GM23338 (cell line): Measurements from ENCODE around the gene RNF32. TPM values are rescaled to one million over a fixed set of nuclear protein-coding genes. Genes with fewer than 3 reads are reported as not detected.

ENCODE experiments used
- ATAC-seq: fragments of 200-7000 bp; cut with Tn5 transposase; 3 replicates; pipeline ENCODE4 v1.9.1; 2020
- DNase-seq: peaks from one replicate; pipeline ENCODE4 v3.0.0-alpha.2; 2015; ENCODE audit warnings: low spot score
- H2AFZ ChIP-seq: fragments of 200-600 bp; sonication (generic); 2 replicates; pipeline ENCODE4 v1.8.0; 2016; ENCODE audit warnings: antibody characterized with exemption, mild to moderate bottlenecking, moderate library complexity
- H3F3A ChIP-seq: fragments of 200-600 bp; sonication (generic); replicated peaks from 2 replicates; pipeline ENCODE4 v1.8.0; 2017; ENCODE audit warnings: antibody characterized with exemption, mixed run types, low read depth
- H3K27ac ChIP-seq: fragments of 200-600 bp; sonication (generic); 2 replicates; pipeline ENCODE4 v1.6.1; 2016; ENCODE audit warnings: low read depth
- H3K27me3 ChIP-seq: fragments of 200-600 bp; sonication (generic); 2 replicates; pipeline ENCODE4 v1.8.0; 2016; ENCODE audit warnings: mild to moderate bottlenecking, mixed run types, moderate library complexity; ENCODE audit not compliant: insufficient read depth
- H3K36me3 ChIP-seq: fragments of 200-600 bp; sonication (generic); 2 replicates; pipeline ENCODE4 v1.8.0; 2016; ENCODE audit warnings: mild to moderate bottlenecking; ENCODE audit not compliant: insufficient read depth
- H3K4me1 ChIP-seq: fragments of 200-600 bp; sonication (generic); 2 replicates; pipeline ENCODE4 v1.8.0; 2016; ENCODE audit warnings: mild to moderate bottlenecking, moderate library complexity; ENCODE audit not compliant: insufficient read depth
- H3K4me2 ChIP-seq: fragments of 200-600 bp; sonication (generic); 2 replicates; pipeline ENCODE4 v1.7.1; 2017; ENCODE audit warnings: mixed run types
- H3K4me3 ChIP-seq: fragments of 200-600 bp; sonication (generic); 2 replicates; pipeline ENCODE4 v1.6.1; 2016; ENCODE audit warnings: mixed run types
- H3K79me2 ChIP-seq: fragments of 200-600 bp; sonication (generic); replicated peaks from 2 replicates; pipeline ENCODE4 v1.8.0; 2017; ENCODE audit warnings: mild to moderate bottlenecking; ENCODE audit not compliant: insufficient read depth
- H3K9me2 ChIP-seq: fragments of 200-600 bp; sonication (generic); 2 replicates; pipeline ENCODE4 v1.8.0; 2017; ENCODE audit not compliant: insufficient read depth
- H4K20me1 ChIP-seq: fragments of 200-600 bp; sonication (generic); replicated peaks from 2 replicates; pipeline ENCODE4 v1.8.0; 2017; ENCODE audit warnings: mild to moderate bottlenecking; ENCODE audit not compliant: insufficient read depth
- H3K27ac Mint-ChIP-seq: 2 replicates; pipeline ENCODE4 v1.8.0; 2020; ENCODE audit warnings: inconsistent platforms, mild to moderate bottlenecking, moderate library complexity, mixed read lengths
- H3K27me3 Mint-ChIP-seq: 3 replicates; pipeline ENCODE4 v1.8.0; 2022; ENCODE audit warnings: low read depth, mild to moderate bottlenecking, moderate library complexity, mixed read lengths, inconsistent platforms; ENCODE audit not compliant: insufficient read depth, poor library complexity
- H3K36me3 Mint-ChIP-seq: 3 replicates; pipeline ENCODE4 v1.8.0; 2021; ENCODE audit warnings: low read depth, mild to moderate bottlenecking, inconsistent platforms, moderate library complexity, mixed read lengths
- H3K4me1 Mint-ChIP-seq: 3 replicates; pipeline ENCODE4 v1.8.0; 2020; ENCODE audit warnings: mild to moderate bottlenecking, inconsistent platforms, mixed read lengths
- H3K4me3 Mint-ChIP-seq: 3 replicates; pipeline ENCODE4 v1.8.0; 2021; ENCODE audit warnings: moderate library complexity, mild to moderate bottlenecking, inconsistent platforms, mixed read lengths
- H3K9me3 Mint-ChIP-seq: 3 replicates; pipeline ENCODE4 v1.8.0; 2020; ENCODE audit warnings: moderate library complexity, mild to moderate bottlenecking, inconsistent platforms, mixed read lengths
- CREB1 ChIP-seq: fragments of 250-450 bp; sonication (Bioruptor Pico); IDR thresholded peaks from 2 replicates; pipeline ENCODE4 v1.5.0; 2020; ENCODE audit warnings: low read depth, mild to moderate bottlenecking, moderate library complexity
- EZH2 ChIP-seq: fragments of 200-600 bp; sonication (generic); IDR thresholded peaks from one replicate; pipeline ENCODE4 v1.8.0; 2017; ENCODE audit warnings: antibody characterized with exemption, mild to moderate bottlenecking, low read depth; ENCODE audit not compliant: unreplicated experiment
- EZH2phosphoT487 ChIP-seq: fragments of 200-600 bp; sonication (generic); IDR thresholded peaks from one replicate; pipeline ENCODE4 v1.8.1; 2018; ENCODE audit warnings: antibody characterized with exemption; ENCODE audit not compliant: unreplicated experiment
- JUNB ChIP-seq: IDR thresholded peaks from one replicate; pipeline ENCODE4 v1.6.1; 2016; ENCODE audit warnings: antibody characterized with exemption; ENCODE audit not compliant: unreplicated experiment
- NANOG ChIP-seq: IDR thresholded peaks from 2 replicates; pipeline ENCODE4 v1.6.1; 2016; ENCODE audit warnings: antibody characterized with exemption, borderline replicate concordance
- POLR2AphosphoS5 ChIP-seq: IDR thresholded peaks from 2 replicates; pipeline ENCODE4 v1.6.1; 2016; ENCODE audit warnings: antibody characterized with exemption, low read depth
- REST ChIP-seq: IDR thresholded peaks from one replicate; pipeline ENCODE4 v1.6.1; 2018; ENCODE audit warnings: antibody characterized with exemption; ENCODE audit not compliant: unreplicated experiment
- STAT1 ChIP-seq: IDR thresholded peaks from one replicate; pipeline ENCODE4 v1.6.1; 2016; ENCODE audit warnings: antibody characterized with exemption; ENCODE audit not compliant: unreplicated experiment
- ZNF114 ChIP-seq: fragments of 250-450 bp; sonication (Bioruptor Pico); IDR thresholded peaks from 2 replicates; pipeline ENCODE4 v1.5.0; 2020; ENCODE audit warnings: mild to moderate bottlenecking, moderate library complexity
- ZNF331 ChIP-seq: fragments of 250-450 bp; sonication (Bioruptor Pico); IDR thresholded peaks from 2 replicates; pipeline ENCODE4 v1.5.0; 2020; ENCODE audit warnings: low read depth, mild to moderate bottlenecking, moderate library complexity
- ZNF462 ChIP-seq: fragments of 250-450 bp; sonication (Bioruptor Pico); IDR thresholded peaks from 2 replicates; pipeline ENCODE4 v1.5.0; 2020; ENCODE audit warnings: mild to moderate bottlenecking, moderate library complexity
- polyA plus RNA-seq: library from polyadenylated mRNA; unstranded; fragments of >200 nt; fragmentation: Nextera tagmentation; extraction: Ambion mirVana; gene quantifications from 2 replicates; pipeline ENCODE4 v1.2.1, GENCODE V29; 2016
- total RNA-seq: library from RNA; depleted of rRNA; stranded (reverse); fragments of >200 nt; shearing (Covaris generic); gene quantifications from 2 replicates; pipeline ENCODE4 v1.2.3, GENCODE V29; 2014
- TF ChIP-seq, protein P1 (sequence below): IDR thresholded peaks from 2 replicates; pipeline ENCODE4 v1.6.1; 2016; ENCODE audit warnings: antibody characterized with exemption
- TF ChIP-seq, protein P2 (sequence below), 2 experiments: fragments of 200-600 bp in 1 of 2; sonication (generic) in 1 of 2; conservative IDR thresholded peaks; 2 replicates each; pipeline versions ENCODE4 v1.5.1 to v1.6.1; 2016 to 2017; ENCODE audit warnings: antibody characterized with exemption in 2 of 2, low read depth in 2 of 2, mild to moderate bottlenecking in 2 of 2, moderate library complexity in 1 of 2

RNF32 gene
- total and polyA plus RNA-seq, 2 experiments from 2014 or later, result 0.56 to 2.0 TPM

- H3K27ac Mint-ChIP-seq, result no peak overlapping the region
- TF ChIP-seq REST (no peak), ZNF331 (no peak), EZH2 (no peak), NANOG (no peak), CREB1 (CRISPR knock-in tag) (no peak), STAT1 (no peak), ZNF462 (CRISPR knock-in tag) (no peak), EZH2phosphoT487 (no peak), POLR2AphosphoS5 (no peak), ZNF114 (no peak), JUNB (no peak)
- TF ChIP-seq, protein P1, sequence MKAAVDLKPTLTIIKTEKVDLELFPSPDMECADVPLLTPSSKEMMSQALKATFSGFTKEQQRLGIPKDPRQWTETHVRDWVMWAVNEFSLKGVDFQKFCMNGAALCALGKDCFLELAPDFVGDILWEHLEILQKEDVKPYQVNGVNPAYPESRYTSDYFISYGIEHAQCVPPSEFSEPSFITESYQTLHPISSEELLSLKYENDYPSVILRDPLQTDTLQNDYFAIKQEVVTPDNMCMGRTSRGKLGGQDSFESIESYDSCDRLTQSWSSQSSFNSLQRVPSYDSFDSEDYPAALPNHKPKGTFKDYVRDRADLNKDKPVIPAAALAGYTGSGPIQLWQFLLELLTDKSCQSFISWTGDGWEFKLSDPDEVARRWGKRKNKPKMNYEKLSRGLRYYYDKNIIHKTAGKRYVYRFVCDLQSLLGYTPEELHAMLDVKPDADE, result no peak
- TF ChIP-seq, protein P2, sequence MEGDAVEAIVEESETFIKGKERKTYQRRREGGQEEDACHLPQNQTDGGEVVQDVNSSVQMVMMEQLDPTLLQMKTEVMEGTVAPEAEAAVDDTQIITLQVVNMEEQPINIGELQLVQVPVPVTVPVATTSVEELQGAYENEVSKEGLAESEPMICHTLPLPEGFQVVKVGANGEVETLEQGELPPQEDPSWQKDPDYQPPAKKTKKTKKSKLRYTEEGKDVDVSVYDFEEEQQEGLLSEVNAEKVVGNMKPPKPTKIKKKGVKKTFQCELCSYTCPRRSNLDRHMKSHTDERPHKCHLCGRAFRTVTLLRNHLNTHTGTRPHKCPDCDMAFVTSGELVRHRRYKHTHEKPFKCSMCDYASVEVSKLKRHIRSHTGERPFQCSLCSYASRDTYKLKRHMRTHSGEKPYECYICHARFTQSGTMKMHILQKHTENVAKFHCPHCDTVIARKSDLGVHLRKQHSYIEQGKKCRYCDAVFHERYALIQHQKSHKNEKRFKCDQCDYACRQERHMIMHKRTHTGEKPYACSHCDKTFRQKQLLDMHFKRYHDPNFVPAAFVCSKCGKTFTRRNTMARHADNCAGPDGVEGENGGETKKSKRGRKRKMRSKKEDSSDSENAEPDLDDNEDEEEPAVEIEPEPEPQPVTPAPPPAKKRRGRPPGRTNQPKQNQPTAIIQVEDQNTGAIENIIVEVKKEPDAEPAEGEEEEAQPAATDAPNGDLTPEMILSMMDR (conservative IDR thresholded peaks at IDR 0.05; ENCODE audit: low read depth in 2 of 2), result no peak
- H3K4me3 ChIP-seq, result no peak overlapping the region
- no peaks in the 10 kb centered on the region for H3K79me2 ChIP-seq
- 0 out of 2 replicates have a peak, but pooled peaks cover 2% of the 10 kb centered on the region for H4K20me1 ChIP-seq
- H2AFZ ChIP-seq, result no peak overlapping the region
- H3K4me1 ChIP-seq, result peaks cover 7% of the 10 kb centered on the region; the same call in 1 of the 2 replicates
- H3K36me3 Mint-ChIP-seq, result no peaks in the 10 kb centered on the region
- H3K27me3 ChIP-seq, result no peaks in the 10 kb centered on the region
- no peak overlapping the region for H3K27ac ChIP-seq
- H3K27me3 Mint-ChIP-seq, result no peaks in the 10 kb centered on the region
- peaks cover 2% of the 10 kb centered on the region; the same call in 2 of the 3 replicates for H3K4me1 Mint-ChIP-seq
- DNase-seq (no peak), ATAC-seq (no peak)
- no peak overlapping the region for H3K4me2 ChIP-seq
- no peaks in the 10 kb centered on the region for H3F3A ChIP-seq
- no peak overlapping the region for H3K4me3 Mint-ChIP-seq
- no peaks in the 10 kb centered on the region for H3K36me3 ChIP-seq
- no peaks in the 10 kb centered on the region for H3K9me2 ChIP-seq
- no peaks in the 10 kb centered on the region for H3K9me3 Mint-ChIP-seq
These were observed 85.4 kb downstream of the RNF32 start for GRCh38 chr7:156725936-156726335.
